Measurements from ENCODE around the gene FGD5.

Gene FGD5

GRCh38 chr3:14925729-14926591, 107.2 kb downstream of the FGD5 start:
- no peak for DNase-seq
- H3K36me3 ChIP-seq (ENCODE audit: control insufficient read depth, insufficient read depth, low read length) = no peaks in the 10 kb centered on the region
- no peaks in the 10 kb centered on the region for H3K27me3 ChIP-seq (replicated peaks; ENCODE audit: control insufficient read depth, insufficient read depth, low read length, poor library complexity, severe bottlenecking)
- H3K27ac ChIP-seq (ENCODE audit: insufficient read depth, low read length, poor library complexity, severe bottlenecking) = no peak overlapping the region
- H3K9me3 ChIP-seq (ENCODE audit: control insufficient read depth, low read length) = no peaks in the 10 kb centered on the region
- no peak overlapping the region for H3K4me3 ChIP-seq (ENCODE audit: insufficient read depth, low read depth, low read length, poor library complexity, severe bottlenecking)
- H3K4me1 ChIP-seq (ENCODE audit: control insufficient read depth, insufficient read depth, low read length, poor library complexity, severe bottlenecking) = no peaks in the 10 kb centered on the region

GRCh38 chr3:14926592-14926991, 107.8 kb downstream of the FGD5 start:
- no peaks in the 10 kb centered on the region for H3K36me3 ChIP-seq (ENCODE audit: control insufficient read depth, insufficient read depth, low read length)
- H3K27me3 ChIP-seq (replicated peaks; ENCODE audit: control insufficient read depth, insufficient read depth, low read length, poor library complexity, severe bottlenecking) = no peaks in the 10 kb centered on the region
- no peak for DNase-seq
- no peak overlapping the region for H3K4me3 ChIP-seq (ENCODE audit: insufficient read depth, low read depth, low read length, poor library complexity, severe bottlenecking)
- no peaks in the 10 kb centered on the region for H3K9me3 ChIP-seq (ENCODE audit: control insufficient read depth, low read length)
- H3K27ac ChIP-seq (ENCODE audit: insufficient read depth, low read length, poor library complexity, severe bottlenecking) = no peak overlapping the region
- no peaks in the 10 kb centered on the region for H3K4me1 ChIP-seq (ENCODE audit: control insufficient read depth, insufficient read depth, low read length, poor library complexity, severe bottlenecking)

- Histone ChIP-seq H3K27ac (ENCODE audit: insufficient read depth, low read length, poor library complexity, severe bottlenecking) (no peak overlapping the region), H3K9me3 (ENCODE audit: control insufficient read depth, low read length) (no peaks in the 10 kb centered on the region), H3K27me3 (replicated peaks; ENCODE audit: control insufficient read depth, insufficient read depth, low read length, poor library complexity, severe bottlenecking) (no peaks in the 10 kb centered on the region), H3K4me1 (ENCODE audit: control insufficient read depth, insufficient read depth, low read length, poor library complexity, severe bottlenecking) (no peaks in the 10 kb centered on the region), H3K36me3 (ENCODE audit: control insufficient read depth, insufficient read depth, low read length) (no peaks in the 10 kb centered on the region), H3K4me3 (ENCODE audit: insufficient read depth, low read depth, low read length, poor library complexity, severe bottlenecking) (no peak overlapping the region)
- DNase-seq = no peak
These were observed 108.5 kb downstream of the FGD5 start for GRCh38 chr3:14927308-14927707.

GRCh38 chr3:14929310-14930074, 110.7 kb downstream of the FGD5 start:
- H3K9me3 ChIP-seq (ENCODE audit: control insufficient read depth, low read length) = no peaks in the 10 kb centered on the region
- H3K27ac ChIP-seq (ENCODE audit: insufficient read depth, low read length, poor library complexity, severe bottlenecking) = no peak overlapping the region
- no peaks in the 10 kb centered on the region for H3K27me3 ChIP-seq (replicated peaks; ENCODE audit: control insufficient read depth, insufficient read depth, low read length, poor library complexity, severe bottlenecking)
- no peaks in the 10 kb centered on the region for H3K4me1 ChIP-seq (ENCODE audit: control insufficient read depth, insufficient read depth, low read length, poor library complexity, severe bottlenecking)
- DNase-seq = no peak
- H3K36me3 ChIP-seq (ENCODE audit: control insufficient read depth, insufficient read depth, low read length) = no peaks in the 10 kb centered on the region
- no peak overlapping the region for H3K4me3 ChIP-seq (ENCODE audit: insufficient read depth, low read depth, low read length, poor library complexity, severe bottlenecking)

GRCh38 chr3:14933820-14934425, 115.2 kb downstream of the FGD5 start:
- Histone ChIP-seq H3K4me3 (ENCODE audit: insufficient read depth, low read depth, low read length, poor library complexity, severe bottlenecking) (no peak overlapping the region), H3K36me3 (ENCODE audit: control insufficient read depth, insufficient read depth, low read length) (no peaks in the 10 kb centered on the region), H3K9me3 (ENCODE audit: control insufficient read depth, low read length) (no peaks in the 10 kb centered on the region), H3K4me1 (ENCODE audit: control insufficient read depth, insufficient read depth, low read length, poor library complexity, severe bottlenecking) (no peaks in the 10 kb centered on the region), H3K27ac (ENCODE audit: insufficient read depth, low read length, poor library complexity, severe bottlenecking) (no peak overlapping the region), H3K27me3 (replicated peaks; ENCODE audit: control insufficient read depth, insufficient read depth, low read length, poor library complexity, severe bottlenecking) (no peaks in the 10 kb centered on the region)
- no peak for DNase-seq

GRCh38 chr3:14935592-14936345, 117.0 kb downstream of the FGD5 start:
- Histone ChIP-seq H3K27ac (ENCODE audit: insufficient read depth, low read length, poor library complexity, severe bottlenecking) (no peak overlapping the region), H3K4me1 (ENCODE audit: control insufficient read depth, insufficient read depth, low read length, poor library complexity, severe bottlenecking) (no peaks in the 10 kb centered on the region), H3K4me3 (ENCODE audit: insufficient read depth, low read depth, low read length, poor library complexity, severe bottlenecking) (no peak overlapping the region), H3K27me3 (replicated peaks; ENCODE audit: control insufficient read depth, insufficient read depth, low read length, poor library complexity, severe bottlenecking) (no peaks in the 10 kb centered on the region), H3K9me3 (ENCODE audit: control insufficient read depth, low read length) (no peaks in the 10 kb centered on the region), H3K36me3 (ENCODE audit: control insufficient read depth, insufficient read depth, low read length) (no peaks in the 10 kb centered on the region)
- DNase-seq = no peak

- no peak overlapping the region for H3K27ac ChIP-seq (ENCODE audit: insufficient read depth, low read length, poor library complexity, severe bottlenecking)
- no peak overlapping the region for H3K4me3 ChIP-seq (ENCODE audit: insufficient read depth, low read depth, low read length, poor library complexity, severe bottlenecking)
- no peak for DNase-seq
- peaks cover 10% of the 10 kb centered on the region for H3K36me3 ChIP-seq (ENCODE audit: control insufficient read depth, insufficient read depth, low read length)
- no peaks in the 10 kb centered on the region for H3K4me1 ChIP-seq (ENCODE audit: control insufficient read depth, insufficient read depth, low read length, poor library complexity, severe bottlenecking)
- H3K27me3 ChIP-seq (replicated peaks; ENCODE audit: control insufficient read depth, insufficient read depth, low read length, poor library complexity, severe bottlenecking) = no peaks in the 10 kb centered on the region
- H3K9me3 ChIP-seq (ENCODE audit: control insufficient read depth, low read length) = no peaks in the 10 kb centered on the region
These were observed 120.2 kb downstream of the FGD5 start for GRCh38 chr3:14938954-14939353.

- no peak overlapping the region for H3K4me3 ChIP-seq (ENCODE audit: insufficient read depth, low read depth, low read length, poor library complexity, severe bottlenecking)
These were observed 123.1 kb downstream of the FGD5 start for GRCh38 chr3:14941871-14942270.

GRCh38 chr3:14943042-14943441, 124.3 kb downstream of the FGD5 start:
- no peak for DNase-seq
- peaks cover 4% of the 10 kb centered on the region for H3K4me1 ChIP-seq (ENCODE audit: control insufficient read depth, insufficient read depth, low read length, poor library complexity, severe bottlenecking)
- H3K9me3 ChIP-seq (ENCODE audit: control insufficient read depth, low read length) = no peaks in the 10 kb centered on the region
- H3K27me3 ChIP-seq (replicated peaks; ENCODE audit: control insufficient read depth, insufficient read depth, low read length, poor library complexity, severe bottlenecking) = no peaks in the 10 kb centered on the region
- no peak overlapping the region for H3K4me3 ChIP-seq (ENCODE audit: insufficient read depth, low read depth, low read length, poor library complexity, severe bottlenecking)
- H3K36me3 ChIP-seq (ENCODE audit: control insufficient read depth, insufficient read depth, low read length) = peaks cover 23% of the 10 kb centered on the region
- no peak overlapping the region for H3K27ac ChIP-seq (ENCODE audit: insufficient read depth, low read length, poor library complexity, severe bottlenecking)

More at GRCh38 chr3:14941871-14942270, 123.1 kb downstream of the FGD5 start:
- no peak for DNase-seq
- no peaks in the 10 kb centered on the region for H3K27me3 ChIP-seq (replicated peaks; ENCODE audit: control insufficient read depth, insufficient read depth, low read length, poor library complexity, severe bottlenecking)
- peaks cover 23% of the 10 kb centered on the region for H3K36me3 ChIP-seq (ENCODE audit: control insufficient read depth, insufficient read depth, low read length)
- H3K27ac ChIP-seq (ENCODE audit: insufficient read depth, low read length, poor library complexity, severe bottlenecking) = no peak overlapping the region
- H3K9me3 ChIP-seq (ENCODE audit: control insufficient read depth, low read length) = no peaks in the 10 kb centered on the region
- H3K4me1 ChIP-seq (ENCODE audit: control insufficient read depth, insufficient read depth, low read length, poor library complexity, severe bottlenecking) = peaks cover 4% of the 10 kb centered on the region
